WI38 (cell line): Measurements from ENCODE around the gene LAYN.

ENCODE experiments used
- H3K4me3 ChIP-seq: 2 replicates; pipeline ENCODE4 v1.5.1; 2011; ENCODE audit warnings: low read depth, mild to moderate bottlenecking, control low read depth, low read length
- TF ChIP-seq, protein P1 (sequence below): IDR thresholded peaks from 2 replicates; pipeline ENCODE4 v1.5.1; 2012; ENCODE audit warnings: low read depth, mild to moderate bottlenecking, control low read depth, low read length

LAYN gene, protein sequence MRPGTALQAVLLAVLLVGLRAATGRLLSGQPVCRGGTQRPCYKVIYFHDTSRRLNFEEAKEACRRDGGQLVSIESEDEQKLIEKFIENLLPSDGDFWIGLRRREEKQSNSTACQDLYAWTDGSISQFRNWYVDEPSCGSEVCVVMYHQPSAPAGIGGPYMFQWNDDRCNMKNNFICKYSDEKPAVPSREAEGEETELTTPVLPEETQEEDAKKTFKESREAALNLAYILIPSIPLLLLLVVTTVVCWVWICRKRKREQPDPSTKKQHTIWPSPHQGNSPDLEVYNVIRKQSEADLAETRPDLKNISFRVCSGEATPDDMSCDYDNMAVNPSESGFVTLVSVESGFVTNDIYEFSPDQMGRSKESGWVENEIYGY

DNA sequence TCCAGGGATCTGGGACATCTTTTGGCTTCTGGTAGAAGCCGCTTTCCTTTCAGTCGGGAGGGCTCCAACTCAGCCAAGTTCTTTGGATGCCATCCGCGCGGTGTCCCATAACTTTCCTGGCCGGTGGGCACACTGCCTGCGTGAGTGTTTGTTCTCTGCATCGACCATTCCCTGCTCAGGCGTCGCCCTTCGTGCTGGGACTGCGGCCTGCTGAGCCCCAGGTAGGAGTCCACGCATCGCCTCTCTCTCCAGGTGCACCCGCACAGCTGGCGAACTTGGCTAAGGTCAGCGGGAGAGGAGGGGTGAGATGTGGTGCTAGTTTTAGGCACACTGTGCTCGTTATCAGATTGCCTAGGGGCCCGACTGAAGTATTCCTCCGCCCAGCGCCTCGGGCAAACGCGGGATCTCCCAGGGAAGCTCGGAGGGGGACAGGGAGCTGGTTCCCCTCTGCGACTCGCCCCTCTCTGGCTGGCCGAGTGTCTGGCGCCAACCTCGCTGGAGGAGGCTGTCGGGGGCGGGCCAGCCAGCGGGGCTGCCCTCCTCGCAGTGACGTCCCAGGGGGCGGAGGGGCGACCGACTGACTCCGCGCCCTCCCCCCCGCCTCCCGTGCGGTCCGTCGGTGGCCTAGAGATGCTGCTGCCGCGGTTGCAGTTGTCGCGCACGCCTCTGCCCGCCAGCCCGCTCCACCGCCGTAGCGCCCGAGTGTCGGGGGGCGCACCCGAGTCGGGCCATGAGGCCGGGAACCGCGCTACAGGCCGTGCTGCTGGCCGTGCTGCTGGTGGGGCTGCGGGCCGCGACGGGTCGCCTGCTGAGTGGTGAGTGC is at the start of gene LAYN:
TSS of gene LAYN (plus strand) at position 607 of the 823 bp plus-strand sequence. CDS start at position 731, 124 bp downstream.
- H3K4me3 ChIP-seq = peak within 1 kb of the TSS; percentile 87
- TF ChIP-seq, protein P1, sequence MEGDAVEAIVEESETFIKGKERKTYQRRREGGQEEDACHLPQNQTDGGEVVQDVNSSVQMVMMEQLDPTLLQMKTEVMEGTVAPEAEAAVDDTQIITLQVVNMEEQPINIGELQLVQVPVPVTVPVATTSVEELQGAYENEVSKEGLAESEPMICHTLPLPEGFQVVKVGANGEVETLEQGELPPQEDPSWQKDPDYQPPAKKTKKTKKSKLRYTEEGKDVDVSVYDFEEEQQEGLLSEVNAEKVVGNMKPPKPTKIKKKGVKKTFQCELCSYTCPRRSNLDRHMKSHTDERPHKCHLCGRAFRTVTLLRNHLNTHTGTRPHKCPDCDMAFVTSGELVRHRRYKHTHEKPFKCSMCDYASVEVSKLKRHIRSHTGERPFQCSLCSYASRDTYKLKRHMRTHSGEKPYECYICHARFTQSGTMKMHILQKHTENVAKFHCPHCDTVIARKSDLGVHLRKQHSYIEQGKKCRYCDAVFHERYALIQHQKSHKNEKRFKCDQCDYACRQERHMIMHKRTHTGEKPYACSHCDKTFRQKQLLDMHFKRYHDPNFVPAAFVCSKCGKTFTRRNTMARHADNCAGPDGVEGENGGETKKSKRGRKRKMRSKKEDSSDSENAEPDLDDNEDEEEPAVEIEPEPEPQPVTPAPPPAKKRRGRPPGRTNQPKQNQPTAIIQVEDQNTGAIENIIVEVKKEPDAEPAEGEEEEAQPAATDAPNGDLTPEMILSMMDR = no peak

DNA sequence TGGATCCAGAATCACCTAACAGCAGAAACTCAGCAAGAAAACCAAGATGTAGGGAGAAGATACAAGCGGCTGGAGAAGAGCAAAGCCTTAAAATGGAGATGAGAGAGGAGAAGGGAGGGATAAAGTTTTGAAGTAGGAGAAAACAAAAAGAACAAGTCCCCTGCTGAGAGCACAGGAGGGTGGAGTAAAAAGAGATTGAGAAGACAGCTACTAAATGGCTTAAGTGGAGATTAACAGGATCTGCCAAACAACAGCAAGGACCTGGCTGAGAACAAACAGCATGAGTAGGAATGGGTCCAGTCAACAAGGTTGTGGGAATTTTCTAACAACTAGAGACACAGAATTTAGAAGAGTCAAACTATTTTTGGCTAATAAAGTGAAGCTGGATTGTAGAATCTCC is 46.5 kb upstream of the LAYN start:
- TF ChIP-seq, protein P1 = no peak
- H3K4me3 ChIP-seq = no peak overlapping the region

DNA sequence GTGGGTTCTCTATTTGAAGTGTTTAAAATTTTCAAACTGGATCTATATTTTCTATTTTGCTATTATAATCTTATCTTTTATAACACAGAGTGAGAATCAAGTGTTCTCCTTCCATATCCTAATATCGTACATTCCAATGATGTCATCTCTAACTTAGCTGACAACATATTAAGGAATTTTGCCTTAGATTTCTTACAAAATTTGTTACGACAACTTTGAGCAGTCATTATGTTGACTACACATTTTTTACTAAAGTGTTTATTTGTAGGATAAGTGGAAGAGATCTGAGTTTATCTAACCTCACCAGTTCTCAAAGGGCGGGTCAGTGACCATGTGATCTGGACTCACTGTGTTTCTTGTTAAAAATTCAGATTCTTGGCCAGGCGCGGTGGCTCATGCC is 41.0 kb upstream of the LAYN start:
- TF ChIP-seq, protein P1 = no peak
- no peak overlapping the region for H3K4me3 ChIP-seq

DNA sequence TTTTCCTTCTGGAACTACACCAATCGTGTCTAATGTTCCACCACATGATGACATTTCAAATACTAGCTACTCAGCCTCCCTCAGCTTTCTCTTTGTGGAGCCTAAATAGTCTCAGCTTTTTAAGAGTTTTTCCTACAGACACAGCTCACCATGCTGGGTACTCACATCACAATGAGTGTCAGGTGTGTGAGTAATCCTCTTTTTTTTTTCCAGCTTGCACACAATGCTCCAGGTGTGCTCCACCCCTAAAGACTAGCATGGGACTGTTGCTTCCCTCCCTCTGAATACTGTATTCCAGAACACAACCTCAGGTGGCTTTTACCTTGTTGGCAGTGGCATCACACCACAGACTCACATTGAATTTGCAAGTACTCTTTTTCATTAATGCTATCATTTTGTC is 40.0 kb upstream of the LAYN start:
- TF ChIP-seq, protein P1 = no peak
- H3K4me3 ChIP-seq = no peak overlapping the region

DNA sequence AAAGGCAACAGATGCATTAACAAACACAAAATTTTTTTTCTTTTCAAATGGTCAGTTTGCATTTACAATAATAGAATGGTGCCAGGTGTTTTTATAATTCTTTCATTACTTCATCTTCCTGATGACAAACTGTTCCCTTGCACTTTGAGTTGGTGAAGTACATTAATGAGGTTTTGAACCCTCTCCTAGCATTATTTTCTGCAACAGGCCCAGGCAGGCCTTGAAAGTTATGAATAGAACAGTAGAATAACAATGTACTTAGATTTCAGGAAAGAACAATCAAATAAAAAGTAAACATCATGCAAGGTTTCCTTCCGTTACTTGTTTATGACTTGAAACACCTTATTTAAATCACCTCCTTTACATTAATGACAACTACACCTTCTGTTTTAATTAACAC is 37.9 kb upstream of the LAYN start:
- no peak overlapping the region for H3K4me3 ChIP-seq
- TF ChIP-seq, protein P1 = no peak

DNA sequence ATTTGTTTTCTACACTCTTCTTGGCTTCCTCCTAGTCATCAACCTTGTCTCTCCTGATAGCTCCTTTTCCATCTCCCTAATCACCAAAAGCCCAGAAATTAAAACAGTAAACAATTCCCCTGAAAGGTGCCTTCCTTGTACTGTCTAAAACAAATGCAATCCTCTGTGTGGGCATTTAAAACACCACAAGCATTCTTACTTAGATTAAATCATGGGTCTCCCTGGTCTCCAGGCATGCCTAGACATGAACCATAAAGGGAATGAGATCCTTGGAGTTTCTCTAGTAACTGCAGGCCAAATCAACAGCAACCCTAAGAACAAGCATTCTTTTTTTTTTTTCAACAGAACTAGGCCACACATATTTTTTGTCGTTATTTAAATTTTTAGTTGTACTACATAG is 30.2 kb upstream of the LAYN start:
- no peak overlapping the region for H3K4me3 ChIP-seq
- TF ChIP-seq, protein P1 = no peak
